Measurements from ENCODE around the gene EEPD1. TPM values are rescaled to one million over a fixed set of nuclear protein-coding genes. Genes with fewer than 3 reads are reported as not detected.

EEPD1 gene
- total RNA-seq, 1 donor from 2014 or later: 10.8 TPM

DNA sequence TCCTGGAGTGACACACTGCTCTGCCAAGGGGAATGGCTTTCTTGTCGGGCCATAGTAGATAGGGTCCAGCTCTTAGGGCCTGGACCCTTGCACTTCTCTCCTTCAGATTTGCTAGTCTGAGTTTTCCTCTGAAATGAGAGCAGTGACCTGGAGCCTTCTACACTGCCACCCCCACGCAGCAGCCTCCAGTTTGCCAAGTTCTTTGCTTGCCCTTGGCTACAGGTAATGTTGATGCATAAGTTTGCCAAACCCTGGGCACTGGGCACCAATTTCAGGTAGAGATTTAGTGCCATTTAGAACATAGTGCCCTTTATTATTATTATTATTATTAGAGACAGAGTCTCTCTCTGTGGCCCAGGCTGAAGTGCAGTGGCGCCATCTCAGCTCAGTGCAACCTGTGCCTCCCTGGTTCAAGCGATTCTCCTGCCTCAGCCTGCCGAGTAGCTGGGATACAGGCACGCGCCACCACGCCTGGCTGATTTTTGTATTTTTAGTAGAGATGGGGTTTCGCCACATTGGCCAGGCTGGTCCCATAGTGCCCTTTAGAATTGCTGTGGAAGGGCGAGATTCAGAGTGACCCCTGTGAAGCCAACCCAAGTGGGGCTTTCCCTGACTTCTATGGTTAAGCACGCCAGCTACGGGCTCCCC, 14.5 kb downstream of the EEPD1 start:
- H3K4me3 ChIP-seq (ENCODE audit: low read depth, low read length): no peak overlapping the region
- TF ChIP-seq CTCF (conservative IDR thresholded peaks at IDR 0.05; ENCODE audit: low read depth, low read length): no peak
- DNase-seq (ENCODE audit: low read depth): no peak

DNA sequence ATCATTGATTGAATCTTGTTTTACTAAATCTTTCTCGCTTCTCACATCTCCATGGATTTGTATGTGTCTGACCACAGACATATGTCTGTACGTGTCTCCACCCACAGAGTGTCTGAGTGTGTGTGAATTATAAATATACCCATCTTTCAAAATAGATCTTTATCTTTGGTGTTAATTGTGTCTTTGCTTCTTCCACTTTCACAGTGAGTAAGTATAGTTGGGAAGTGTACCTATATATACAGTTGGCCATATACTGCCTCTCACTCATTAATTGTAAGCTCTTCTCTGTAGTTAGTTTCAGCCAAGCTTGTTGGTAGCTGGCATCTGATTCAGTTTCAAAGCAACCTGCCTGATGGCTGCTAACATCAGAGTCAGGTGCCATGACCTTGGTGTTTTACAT, 18.4 kb downstream of the EEPD1 start:
- H3K4me3 ChIP-seq (ENCODE audit: low read depth, low read length): no peak overlapping the region
- DNase-seq (ENCODE audit: low read depth): no peak
- TF ChIP-seq CTCF (conservative IDR thresholded peaks at IDR 0.05; ENCODE audit: low read depth, low read length): no peak

DNA sequence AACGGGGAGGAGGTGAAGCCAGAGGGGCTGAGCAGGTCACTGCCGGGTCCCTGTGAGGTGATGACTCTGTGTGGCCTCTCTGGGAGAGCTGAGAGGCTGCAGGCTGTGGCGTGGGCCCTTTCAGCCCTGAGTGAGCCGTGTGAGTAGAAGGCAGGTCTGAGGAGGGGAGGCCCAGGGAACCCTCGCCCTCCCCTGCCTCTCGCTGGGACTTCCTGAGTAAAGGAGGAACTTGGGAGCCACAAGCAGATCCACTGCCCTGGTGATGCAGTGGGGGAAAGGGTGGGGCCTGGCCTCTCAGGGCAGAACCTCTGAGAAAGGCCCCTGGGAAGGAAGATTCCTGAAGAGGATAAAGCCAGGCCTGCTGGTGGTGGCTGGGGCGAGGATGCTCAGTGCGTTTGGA, 22.8 kb downstream of the EEPD1 start:
- no peak overlapping the region for H3K4me3 ChIP-seq (ENCODE audit: low read depth, low read length)
- TF ChIP-seq CTCF (conservative IDR thresholded peaks at IDR 0.05; ENCODE audit: low read depth, low read length): no peak
- no peak for DNase-seq (ENCODE audit: low read depth)

DNA sequence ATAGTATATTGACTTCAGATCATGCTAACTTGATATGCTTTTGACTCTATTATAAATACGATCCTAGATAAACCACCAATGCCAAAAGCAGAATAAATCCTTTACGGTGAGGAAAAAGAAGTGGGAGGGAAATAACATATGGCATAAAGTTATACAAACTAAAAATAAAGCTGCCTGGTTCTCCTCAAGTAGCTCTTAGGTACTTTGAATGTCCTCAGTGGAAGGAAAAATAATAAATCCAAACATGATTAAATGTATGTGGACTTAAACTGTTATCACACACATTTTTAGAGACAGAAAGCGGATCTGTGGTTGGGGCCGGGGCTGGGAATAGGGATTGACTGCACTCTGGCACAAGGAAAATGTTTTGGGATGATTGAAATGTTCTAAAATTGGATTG, 23.6 kb downstream of the EEPD1 start:
- TF ChIP-seq CTCF (conservative IDR thresholded peaks at IDR 0.05; ENCODE audit: low read depth, low read length): no peak
- no peak overlapping the region for H3K4me3 ChIP-seq (ENCODE audit: low read depth, low read length)
- DNase-seq (ENCODE audit: low read depth): no peak

- no peak overlapping the region for H3K4me3 ChIP-seq (ENCODE audit: low read depth, low read length)
- TF ChIP-seq CTCF (conservative IDR thresholded peaks at IDR 0.05; ENCODE audit: low read depth, low read length): no peak
- no peak for DNase-seq (ENCODE audit: low read depth)
Observed at GRCh38 chr7:36180121-36180520, 27.1 kb downstream of the EEPD1 start.

GRCh38 chr7:36181668-36182067, 28.6 kb downstream of the EEPD1 start:
- H3K4me3 ChIP-seq (ENCODE audit: low read depth, low read length): no peak overlapping the region
- TF ChIP-seq CTCF (conservative IDR thresholded peaks at IDR 0.05; ENCODE audit: low read depth, low read length): no peak
- DNase-seq (ENCODE audit: low read depth): no peak

DNA sequence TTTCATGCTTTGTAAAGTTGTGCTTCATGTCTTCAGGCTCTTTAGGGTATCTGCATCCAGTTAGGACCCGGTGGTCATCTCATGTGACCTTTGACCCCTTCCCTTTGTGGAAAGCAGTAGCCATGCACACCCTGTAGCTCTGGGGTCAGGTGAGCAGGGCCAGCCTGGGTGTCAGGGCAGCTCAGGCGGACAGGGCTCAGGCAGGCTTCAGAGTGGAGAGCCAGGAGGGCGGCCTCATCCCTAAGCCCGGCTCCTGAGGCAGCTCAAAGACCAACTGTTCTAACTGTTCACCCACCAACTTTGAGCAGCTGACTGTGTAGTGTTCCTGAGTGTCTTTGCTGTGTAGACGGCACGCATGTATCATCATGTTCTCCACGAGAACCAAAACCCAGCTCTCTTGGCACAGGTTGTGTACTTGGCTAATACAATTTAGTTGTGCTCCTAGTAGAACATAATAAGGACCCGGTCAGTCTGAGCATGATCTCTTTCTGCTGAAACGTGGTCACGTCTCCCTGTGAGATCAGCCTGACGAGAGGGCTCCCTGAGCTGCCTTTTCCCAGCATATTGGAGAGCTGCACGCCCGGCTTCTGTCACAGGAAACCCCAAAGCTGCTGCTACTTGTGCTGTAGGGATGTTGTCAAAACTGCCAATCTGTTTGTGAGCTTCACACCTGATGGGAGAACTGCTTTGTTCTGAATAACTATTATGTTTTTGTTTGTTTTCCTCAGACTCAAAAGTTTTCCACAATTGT, 30.0 kb downstream of the EEPD1 start:
- no peak for TF ChIP-seq CTCF (conservative IDR thresholded peaks at IDR 0.05; ENCODE audit: low read depth, low read length)
- H3K4me3 ChIP-seq (ENCODE audit: low read depth, low read length): no peak overlapping the region
- DNase-seq (ENCODE audit: low read depth): no peak

All from epithelial cell of proximal tubule (primary cell).